HG03354 (cell line): ENCODE data around the gene NKAP.
"Not testable (repeated sequence)": the region's sequence is repeated elsewhere in the genome, so short reads cannot be mapped to it uniquely, and the experiment has no call there.

Source experiments
- ATAC-seq: cut with Tn5 transposase; IDR thresholded peaks from one replicate; pipeline ENCODE4 v1.9.1; 2021; ENCODE audit warnings: mild to moderate bottlenecking; ENCODE audit not compliant: unreplicated experiment, poor library complexity, severe bottlenecking

Gene NKAP

GRCh38 chrX:119942173-119942819, 1.3 kb downstream of the NKAP start:
- no peak for ATAC-seq

GRCh38 chrX:119941336-119941735, 2.2 kb downstream of the NKAP start:
- ATAC-seq: no peak

GRCh38 chrX:119935215-119935874, 8.2 kb downstream of the NKAP start:
- no peak for ATAC-seq

GRCh38 chrX:119922391-119922790, 21.2 kb downstream of the NKAP start:
- ATAC-seq: not testable (repeated sequence)

GRCh38 chrX:119919835-119920585, 23.5 kb downstream of the NKAP start:
- ATAC-seq: no peak

GRCh38 chrX:119917877-119918276, 25.7 kb downstream of the NKAP start:
- ATAC-seq: no peak

- ATAC-seq: no peak
These were observed 27.2 kb downstream of the NKAP start for GRCh38 chrX:119916310-119916709.

GRCh38 chrX:119900976-119901375, 42.6 kb downstream of the NKAP start:
- ATAC-seq: no peak

GRCh38 chrX:119899125-119899524, 44.4 kb downstream of the NKAP start:
- ATAC-seq: no peak

- no peak for ATAC-seq
These were observed 47.7 kb downstream of the NKAP start, which contains the start of gene AKAP14 for GRCh38 chrX:119895843-119896326. Gene AKAP14 (plus strand): TSS chrX:119895893. CDS start chrX:119903224, 7,331 bp downstream.

GRCh38 chrX:119891961-119892692, 51.4 kb downstream of the NKAP start:
- ATAC-seq: not testable (repeated sequence)

GRCh38 chrX:119890626-119891025, 52.9 kb downstream of the NKAP start:
- not testable (repeated sequence) for ATAC-seq

GRCh38 chrX:119887721-119888425, 55.7 kb downstream of the NKAP start:
- peak; percentile 92 for ATAC-seq

GRCh38 chrX:119885554-119886428, 57.8 kb downstream of the NKAP start:
- no peak for ATAC-seq

- ATAC-seq: peak; percentile 92
These were observed 62.8 kb downstream of the NKAP start for GRCh38 chrX:119880552-119881437.

GRCh38 chrX:119880076-119880475, 63.5 kb downstream of the NKAP start:
- ATAC-seq: peak; percentile 47

- no peak for ATAC-seq
These were observed 64.8 kb downstream of the NKAP start for GRCh38 chrX:119878740-119879139.
